Tibial artery (tissue), 4 donors: ENCODE results near the gene FGFRL1.

Experiments used
- DNase-seq, 2 donors: peaks; one replicate each; pipeline ENCODE4 v3.0.0-alpha.2; 2019
- H3K27ac ChIP-seq, 2 donors: fragments of 200-600 bp; sonication (generic) in 1 of 2; 1 replicate in 1 of 2; 2 replicates in 1 of 2; pipeline ENCODE4 v1.5.1; 2018 to 2019; ENCODE audit warnings: mild to moderate bottlenecking in 1 of 2
- H3K27me3 ChIP-seq, 2 donors: fragments of 200-600 bp; sonication (generic) in 1 of 2; one replicate each; pipeline versions ENCODE4 v1.5.1 to v1.6.0; 2016 to 2019
- H3K36me3 ChIP-seq, 3 donors: fragments of 200-600 bp; sonication (generic) in 2 of 3; one replicate each; pipeline ENCODE4 v1.5.1; 2016 to 2019; ENCODE audit warnings: mild to moderate bottlenecking in 2 of 3
- H3K4me1 ChIP-seq, 4 donors: fragments of 200-600 bp; sonication (generic) in 2 of 4; 1 replicate in 3 of 4; 2 replicates in 1 of 4; pipeline ENCODE4 v1.5.1; 2016 to 2019
- H3K4me3 ChIP-seq, 2 donors: fragments of 200-600 bp; sonication (generic) in 1 of 2; 1 replicate in 1 of 2; 2 replicates in 1 of 2; pipeline ENCODE4 v1.5.1; 2018 to 2019; ENCODE audit warnings: mild to moderate bottlenecking in 2 of 2
- H3K9me3 ChIP-seq, 3 donors: fragments of 200-600 bp; sonication (generic) in 1 of 3; one replicate each; pipeline ENCODE4 v1.5.1; 2016 to 2019
- intact Hi-C: fragments of 100-400 bp; cut with DNase I; formaldehyde crosslinking; loops from one replicate; pipeline ENCODE4 v1.15.0; 2023; ENCODE audit warnings: low total_unique reads
- TF ChIP-seq, protein P1 (sequence below), 2 experiments: fragments of 200-600 bp in 1 of 2; fragments of 450-650 bp in 1 of 2; IDR thresholded peaks; one replicate each; pipeline ENCODE4 v1.5.1; 2017 to 2019; ENCODE audit warnings: antibody characterized with exemption in 2 of 2, mild to moderate bottlenecking in 1 of 2, moderate library complexity in 1 of 2

FGFRL1 gene, protein sequence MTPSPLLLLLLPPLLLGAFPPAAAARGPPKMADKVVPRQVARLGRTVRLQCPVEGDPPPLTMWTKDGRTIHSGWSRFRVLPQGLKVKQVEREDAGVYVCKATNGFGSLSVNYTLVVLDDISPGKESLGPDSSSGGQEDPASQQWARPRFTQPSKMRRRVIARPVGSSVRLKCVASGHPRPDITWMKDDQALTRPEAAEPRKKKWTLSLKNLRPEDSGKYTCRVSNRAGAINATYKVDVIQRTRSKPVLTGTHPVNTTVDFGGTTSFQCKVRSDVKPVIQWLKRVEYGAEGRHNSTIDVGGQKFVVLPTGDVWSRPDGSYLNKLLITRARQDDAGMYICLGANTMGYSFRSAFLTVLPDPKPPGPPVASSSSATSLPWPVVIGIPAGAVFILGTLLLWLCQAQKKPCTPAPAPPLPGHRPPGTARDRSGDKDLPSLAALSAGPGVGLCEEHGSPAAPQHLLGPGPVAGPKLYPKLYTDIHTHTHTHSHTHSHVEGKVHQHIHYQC

DNA sequence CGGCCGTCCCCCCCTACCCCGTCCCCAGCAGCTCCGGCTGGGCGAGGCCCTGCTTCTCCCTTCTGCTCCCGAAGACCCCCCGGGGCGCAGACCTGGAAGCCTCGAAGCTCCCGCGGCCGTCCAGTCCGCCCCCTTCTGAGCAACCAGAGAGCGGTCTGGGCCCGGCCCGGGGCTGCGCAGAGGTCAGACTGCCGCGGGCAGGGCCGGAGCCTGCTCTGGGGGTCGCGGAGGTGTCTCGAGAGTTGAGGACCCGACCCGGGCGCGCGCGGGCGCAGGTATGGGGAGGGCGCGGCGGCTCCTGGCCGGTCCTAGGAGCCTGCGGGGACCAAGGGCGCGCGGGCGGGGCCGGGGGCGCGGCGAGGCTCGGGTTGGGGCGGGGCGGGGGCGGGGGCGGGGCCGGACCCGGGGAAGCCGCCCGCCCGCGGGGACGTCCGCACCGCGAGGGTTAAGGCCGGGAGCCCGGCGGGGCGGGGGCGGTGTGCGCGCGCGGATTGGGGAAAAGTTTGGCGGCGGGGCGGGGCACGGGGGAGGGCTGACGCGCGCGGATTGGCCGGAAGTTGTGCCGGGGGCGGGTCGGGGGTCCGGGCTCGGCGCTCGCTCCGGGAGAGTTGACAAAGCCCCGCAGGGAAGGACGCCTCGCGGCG is at the start of gene FGFRL1:
Gene FGFRL1, plus strand, starts transcription at position 605 of the 644 bp plus-strand sequence. CDS start 860 bp downstream, outside the sequence.
- intact Hi-C loops, result loop anchor here (2.0 to 10.0 kb wide), 3 partner anchors 32 to 338 kb away; no protein-coding TSS in a partner anchor
- Histone ChIP-seq H3K4me3 (peak within 1 kb of the TSS; percentile 65 to 66), H3K27me3 (peaks cover 0 to 23% of the 10 kb centered on the region in 2 donors), H3K36me3 (peaks cover 0 to 8% (median 0%) of the 10 kb centered on the region in 3 donors), H3K27ac (peak within 1 kb of the TSS; percentile 69 to 84), H3K4me1 (peaks cover 0 to 43% (median 32%) of the 10 kb centered on the region in 4 donors), H3K9me3 (no peaks in the 10 kb centered on the region)
- peak; percentile 88 to 95 for DNase-seq
- TF ChIP-seq, protein P1, sequence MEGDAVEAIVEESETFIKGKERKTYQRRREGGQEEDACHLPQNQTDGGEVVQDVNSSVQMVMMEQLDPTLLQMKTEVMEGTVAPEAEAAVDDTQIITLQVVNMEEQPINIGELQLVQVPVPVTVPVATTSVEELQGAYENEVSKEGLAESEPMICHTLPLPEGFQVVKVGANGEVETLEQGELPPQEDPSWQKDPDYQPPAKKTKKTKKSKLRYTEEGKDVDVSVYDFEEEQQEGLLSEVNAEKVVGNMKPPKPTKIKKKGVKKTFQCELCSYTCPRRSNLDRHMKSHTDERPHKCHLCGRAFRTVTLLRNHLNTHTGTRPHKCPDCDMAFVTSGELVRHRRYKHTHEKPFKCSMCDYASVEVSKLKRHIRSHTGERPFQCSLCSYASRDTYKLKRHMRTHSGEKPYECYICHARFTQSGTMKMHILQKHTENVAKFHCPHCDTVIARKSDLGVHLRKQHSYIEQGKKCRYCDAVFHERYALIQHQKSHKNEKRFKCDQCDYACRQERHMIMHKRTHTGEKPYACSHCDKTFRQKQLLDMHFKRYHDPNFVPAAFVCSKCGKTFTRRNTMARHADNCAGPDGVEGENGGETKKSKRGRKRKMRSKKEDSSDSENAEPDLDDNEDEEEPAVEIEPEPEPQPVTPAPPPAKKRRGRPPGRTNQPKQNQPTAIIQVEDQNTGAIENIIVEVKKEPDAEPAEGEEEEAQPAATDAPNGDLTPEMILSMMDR (IDR thresholded peaks at IDR 0.05), result no peak

DNA sequence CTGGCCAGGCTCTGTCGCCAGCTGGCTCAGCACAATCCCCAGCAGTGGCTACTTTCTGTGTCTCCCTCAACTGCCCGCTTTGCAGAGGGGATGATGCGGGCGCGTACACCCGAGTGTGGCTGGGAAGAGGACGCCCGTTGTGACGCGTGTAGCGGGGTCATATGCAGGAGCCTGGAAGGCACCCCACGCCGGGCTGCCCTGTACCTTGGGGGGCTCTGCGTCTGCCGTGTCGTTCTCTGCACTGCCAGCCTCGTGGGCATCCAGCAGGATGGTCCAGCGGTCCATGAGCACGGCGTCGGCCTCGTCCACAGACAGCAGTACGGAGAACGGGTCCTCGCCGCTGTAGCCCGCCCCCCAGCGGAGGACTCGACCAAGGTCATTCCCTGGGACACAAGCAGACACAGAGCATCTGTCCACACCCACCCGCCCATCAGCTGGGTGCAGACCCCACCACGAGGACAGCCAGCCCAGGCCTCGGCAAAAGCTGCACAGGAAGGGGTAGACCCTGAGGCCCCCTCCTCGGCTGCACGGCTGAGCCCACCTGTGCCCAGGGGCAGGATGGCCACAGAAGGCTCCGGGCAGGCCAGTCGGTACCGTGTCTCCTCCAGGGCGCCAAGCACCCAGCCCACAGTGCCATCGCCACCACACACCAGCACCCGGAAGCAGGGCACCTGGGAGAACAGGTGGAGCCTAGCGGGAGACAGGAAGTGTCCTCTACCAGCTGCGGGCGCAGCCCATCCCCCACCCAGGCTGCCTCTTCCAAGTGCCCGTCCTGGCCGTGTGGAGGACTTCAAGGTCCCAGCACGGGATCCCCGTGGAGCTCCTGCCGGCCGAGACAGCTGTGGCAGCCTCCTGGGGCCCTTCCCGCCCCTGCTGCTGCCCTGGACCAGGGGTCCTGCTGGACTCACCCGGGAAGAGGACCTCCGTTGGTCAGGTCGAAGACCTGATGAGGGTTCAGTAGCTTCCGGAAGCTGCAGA is 48.9 kb upstream of the FGFRL1 start:
- Histone ChIP-seq H3K9me3 (no peaks in the 10 kb centered on the region), H3K4me3 (no peak overlapping the region), H3K27me3 (no peaks in the 10 kb centered on the region), H3K4me1 (peaks cover 0 to 2% (median under 1%) of the 10 kb centered on the region in 4 donors), H3K36me3 (peaks cover 4 to 97% (median 61%) of the 10 kb centered on the region in 3 donors), H3K27ac (no peak overlapping the region)
- intact Hi-C loops, result no loop called here
- peak in 1 of 2 donors; percentile 63 for DNase-seq
- TF ChIP-seq, protein P1 (IDR thresholded peaks at IDR 0.05), result no peak

DNA sequence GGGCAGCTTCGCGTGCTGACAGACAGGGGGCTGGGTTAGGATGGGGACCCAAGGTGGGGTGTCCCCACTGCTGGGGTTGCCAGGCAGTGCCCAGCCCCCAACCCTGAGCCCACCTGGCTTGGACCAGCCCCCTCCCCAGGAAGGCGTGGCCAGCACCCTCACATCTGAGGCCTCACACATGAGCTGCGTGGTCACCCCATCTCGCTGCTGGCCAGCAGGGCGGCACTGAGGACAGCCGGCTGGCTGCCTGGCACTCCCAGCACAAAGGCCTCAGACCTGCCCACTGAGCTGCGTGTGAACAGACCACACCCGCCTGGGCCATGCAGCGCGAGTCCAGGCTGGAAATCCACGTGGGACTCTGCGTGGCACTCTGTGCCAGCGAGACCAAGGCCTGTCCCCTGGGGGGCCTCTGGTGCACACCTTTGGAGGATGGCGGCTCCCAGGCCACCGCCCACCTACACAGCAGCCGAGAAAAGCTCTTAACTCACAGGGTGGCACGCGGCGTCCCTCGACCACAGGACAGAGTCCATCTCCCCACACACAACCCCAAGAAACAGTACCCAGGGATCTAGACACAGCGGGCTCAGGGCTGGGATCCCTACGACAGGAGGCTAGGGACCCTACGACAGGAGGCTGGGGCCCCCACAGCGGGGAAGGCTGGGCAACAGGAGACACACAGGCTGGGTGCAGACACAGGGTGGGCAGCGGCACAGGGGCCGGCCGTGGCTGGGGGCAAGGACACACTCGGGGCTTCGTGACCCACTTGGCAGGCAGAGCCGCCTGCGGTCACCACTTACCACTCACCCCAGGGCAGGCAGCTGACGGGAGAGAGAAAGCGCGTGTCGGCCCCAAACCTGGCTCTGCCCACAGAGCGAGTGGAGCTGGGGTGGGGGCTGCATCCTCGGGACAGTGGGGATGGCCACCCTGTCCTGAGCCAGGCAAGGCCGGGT is 47.9 kb upstream of the FGFRL1 start:
- TF ChIP-seq, protein P1 (IDR thresholded peaks at IDR 0.05), result no peak

DNA sequence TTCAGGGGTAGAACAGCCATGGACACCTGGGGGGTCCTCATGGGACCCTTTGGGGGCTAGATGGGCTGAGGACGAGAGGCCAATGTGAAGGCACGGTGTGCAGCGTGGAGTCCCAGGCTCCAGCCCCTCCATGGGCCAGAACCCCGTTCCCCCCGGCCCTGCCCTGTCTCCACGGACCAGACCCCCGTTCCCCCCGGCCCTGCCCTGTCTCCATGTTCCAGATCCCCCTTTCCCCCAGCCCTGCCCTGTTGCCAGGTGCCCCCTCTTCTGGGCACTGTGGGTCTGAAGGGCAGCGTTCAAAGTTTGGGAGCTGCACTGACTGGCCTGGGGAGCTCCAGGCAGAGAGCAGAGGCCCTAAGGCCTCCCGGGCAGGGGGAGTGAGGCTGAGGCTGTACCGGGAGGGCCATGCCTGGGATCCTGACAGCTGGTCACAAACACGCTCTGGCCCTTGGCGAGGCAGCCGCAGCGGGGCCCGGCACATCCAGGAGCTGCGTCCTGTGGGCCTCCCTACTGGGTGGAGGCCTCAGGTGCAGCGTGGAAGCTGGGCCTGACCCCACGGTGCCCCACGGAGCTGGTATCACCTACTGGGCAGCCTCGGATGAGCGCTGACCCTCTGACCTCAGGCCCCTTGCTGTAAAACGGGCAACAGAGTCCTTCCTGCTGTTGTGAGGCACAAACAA is 46.9 kb upstream of the FGFRL1 start:
- peaks cover 4 to 79% (median 51%) of the 10 kb centered on the region in 3 donors for H3K36me3 ChIP-seq
- no peak overlapping the region for H3K4me3 ChIP-seq
- peak in 1 of 2 donors; percentile 62 for DNase-seq
- no peaks in the 10 kb centered on the region for H3K9me3 ChIP-seq
- TF ChIP-seq, protein P1 (IDR thresholded peaks at IDR 0.05), result no peak
- no peak overlapping the region for H3K27ac ChIP-seq
- peaks cover 0 to 14% (median 8%) of the 10 kb centered on the region in 4 donors for H3K4me1 ChIP-seq
- intact Hi-C loops, result no loop called here
- peaks cover 0 to 7% of the 10 kb centered on the region in 2 donors for H3K27me3 ChIP-seq

More for the DNA sequence above, 47.9 kb upstream of the FGFRL1 start:
- DNase-seq, result peak in 1 of 2 donors; percentile 61
- no peaks in the 10 kb centered on the region for H3K9me3 ChIP-seq
- H3K36me3 ChIP-seq, result peaks cover 4 to 89% (median 54%) of the 10 kb centered on the region in 3 donors
- H3K4me3 ChIP-seq, result no peak overlapping the region
- H3K4me1 ChIP-seq, result peaks cover 0 to 12% (median 7%) of the 10 kb centered on the region in 4 donors
- intact Hi-C loops, result no loop called here
- no peak overlapping the region for H3K27ac ChIP-seq
- H3K27me3 ChIP-seq, result peaks cover 0 to 7% of the 10 kb centered on the region in 2 donors
